ENCODE results near the gene LRRC2. TPM values are rescaled to one million over a fixed set of nuclear protein-coding genes. Genes with fewer than 3 reads are reported as not detected.
"Not testable (repeated sequence)": the region's sequence is repeated elsewhere in the genome, so short reads cannot be mapped to it uniquely, and the experiment has no call there.

Gene LRRC2
- total and polyA plus RNA-seq, 5 donors from 2014 or later: 1.2 to 3.8 (median 2.4) TPM

DNA sequence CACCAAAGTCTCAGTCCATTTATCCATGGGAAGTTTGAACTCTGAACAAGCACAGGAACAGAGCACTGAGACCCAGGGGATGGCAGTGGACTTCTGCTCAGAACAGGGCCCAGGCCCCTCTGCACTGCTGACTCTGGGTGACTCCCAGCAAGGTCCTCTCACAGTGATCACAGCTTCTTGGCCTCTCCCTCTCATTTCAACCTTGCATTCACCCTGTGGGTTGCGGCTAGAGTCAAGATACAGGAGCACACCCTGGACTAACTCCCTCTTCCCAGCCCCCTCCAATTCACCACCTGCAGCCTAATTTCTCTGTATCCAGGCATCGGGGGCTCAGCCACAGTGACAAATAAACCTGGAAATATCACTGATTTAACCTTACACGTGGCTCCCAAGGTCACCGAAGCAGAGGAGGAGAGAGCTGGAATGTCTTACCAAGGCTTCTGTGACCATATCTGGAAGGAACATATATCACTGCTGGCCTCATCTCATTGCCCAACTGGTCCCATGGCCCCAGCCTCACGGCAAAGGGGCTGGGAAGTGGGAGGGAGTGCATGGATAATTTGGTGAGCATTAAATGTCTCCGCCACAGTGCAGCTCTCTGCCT lies 67.1 kb downstream of the LRRC2 start:
- DNase-seq: no peak
- no peak overlapping the region for H3K27ac Mint-ChIP-seq

DNA sequence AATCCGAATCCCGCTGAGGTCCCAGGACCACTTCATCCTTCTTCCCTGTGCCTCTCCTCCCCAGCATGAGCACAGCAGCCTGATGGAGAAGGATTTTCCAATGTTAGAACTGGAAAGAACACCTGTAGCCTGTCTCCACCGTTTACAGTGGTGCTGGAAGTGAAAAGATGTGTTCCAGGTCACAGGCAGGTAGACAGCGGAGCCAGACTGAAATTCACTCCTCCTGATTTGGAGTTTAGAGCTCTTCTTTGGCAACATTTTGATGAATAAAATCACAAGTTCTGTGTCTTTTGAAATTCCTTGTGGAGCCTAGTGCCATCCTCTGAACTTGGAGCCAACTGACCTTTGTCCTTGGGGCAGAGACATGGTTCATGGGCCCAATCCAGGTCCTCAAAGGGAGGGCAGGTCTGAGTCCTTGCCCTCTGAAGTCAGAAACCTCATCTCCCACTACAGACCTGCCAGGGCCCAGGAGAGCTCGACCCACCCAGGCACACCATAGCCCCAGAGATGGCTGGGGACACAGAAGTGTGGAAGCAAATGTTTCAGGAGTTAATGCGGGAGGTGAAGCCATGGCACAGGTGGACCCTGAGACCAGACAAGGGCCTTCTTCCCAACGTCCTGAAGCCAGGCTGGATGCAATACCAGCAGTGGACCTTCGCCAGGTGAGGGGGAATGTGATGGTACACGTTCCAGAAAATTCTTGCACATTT lies 68.4 kb downstream of the LRRC2 start, which contains the start of gene RTP3:
RTP3 (plus strand) TSS at position 421 of the 710 bp plus-strand sequence; CDS start at position 508, 87 bp downstream.
- Mint-ChIP-seq H3K4me1 (peaks cover 0 to 12% (median 4%) of the 10 kb centered on the region in 4 donors), H3K36me3 (peaks cover 1% of the 10 kb centered on the region), H3K27me3 (peaks cover 4% of the 10 kb centered on the region), H3K9me3 (no peaks in the 10 kb centered on the region), H3K4me3 (no peak within 1 kb of the TSS), H3K27ac (no peak within 1 kb of the TSS)
- Histone ChIP-seq H3K27me3 (ENCODE audit: control insufficient read depth, insufficient read depth, low read length) (no peaks in the 10 kb centered on the region), H3K4me3 (ENCODE audit: low read depth, low read length) (no peak within 1 kb of the TSS), H3K4me1 (ENCODE audit: control insufficient read depth, insufficient read depth, low read length, poor library complexity, severe bottlenecking) (peaks cover 3% of the 10 kb centered on the region), H3K27ac (ENCODE audit: insufficient read depth, low read length, poor library complexity, severe bottlenecking) (no peak within 1 kb of the TSS), H3K36me3 (ENCODE audit: control insufficient read depth, insufficient read depth, low read length) (no peaks in the 10 kb centered on the region), H3K9me3 (ENCODE audit: control insufficient read depth in 2 of 2, low read length in 2 of 2) (no peaks in the 10 kb centered on the region)
- ATAC-seq (ENCODE audit: low read depth in 2 of 2): no peak
- no peak for DNase-seq

More for the DNA sequence above, 67.1 kb downstream of the LRRC2 start:
- H3K9me3 ChIP-seq (ENCODE audit: control insufficient read depth in 2 of 2, low read length in 2 of 2): no peaks in the 10 kb centered on the region
- peaks cover 3% of the 10 kb centered on the region for H3K4me1 ChIP-seq (ENCODE audit: control insufficient read depth, insufficient read depth, low read length, poor library complexity, severe bottlenecking)
- no peaks in the 10 kb centered on the region for H3K27me3 ChIP-seq (ENCODE audit: control insufficient read depth, insufficient read depth, low read length)
- no peak for ATAC-seq (ENCODE audit: low read depth in 2 of 2)
- H3K4me3 Mint-ChIP-seq: no peak overlapping the region
- H3K36me3 Mint-ChIP-seq: peaks cover 3% of the 10 kb centered on the region
- H3K4me1 Mint-ChIP-seq: peaks cover 0 to 12% (median 6%) of the 10 kb centered on the region in 4 donors
- H3K27me3 Mint-ChIP-seq: peaks cover 4% of the 10 kb centered on the region
- H3K9me3 Mint-ChIP-seq: no peaks in the 10 kb centered on the region
- H3K36me3 ChIP-seq (ENCODE audit: control insufficient read depth, insufficient read depth, low read length): no peaks in the 10 kb centered on the region
- H3K4me3 ChIP-seq (ENCODE audit: low read depth, low read length): no peak overlapping the region
- no peak overlapping the region for H3K27ac ChIP-seq (ENCODE audit: insufficient read depth, low read length, poor library complexity, severe bottlenecking)

DNA sequence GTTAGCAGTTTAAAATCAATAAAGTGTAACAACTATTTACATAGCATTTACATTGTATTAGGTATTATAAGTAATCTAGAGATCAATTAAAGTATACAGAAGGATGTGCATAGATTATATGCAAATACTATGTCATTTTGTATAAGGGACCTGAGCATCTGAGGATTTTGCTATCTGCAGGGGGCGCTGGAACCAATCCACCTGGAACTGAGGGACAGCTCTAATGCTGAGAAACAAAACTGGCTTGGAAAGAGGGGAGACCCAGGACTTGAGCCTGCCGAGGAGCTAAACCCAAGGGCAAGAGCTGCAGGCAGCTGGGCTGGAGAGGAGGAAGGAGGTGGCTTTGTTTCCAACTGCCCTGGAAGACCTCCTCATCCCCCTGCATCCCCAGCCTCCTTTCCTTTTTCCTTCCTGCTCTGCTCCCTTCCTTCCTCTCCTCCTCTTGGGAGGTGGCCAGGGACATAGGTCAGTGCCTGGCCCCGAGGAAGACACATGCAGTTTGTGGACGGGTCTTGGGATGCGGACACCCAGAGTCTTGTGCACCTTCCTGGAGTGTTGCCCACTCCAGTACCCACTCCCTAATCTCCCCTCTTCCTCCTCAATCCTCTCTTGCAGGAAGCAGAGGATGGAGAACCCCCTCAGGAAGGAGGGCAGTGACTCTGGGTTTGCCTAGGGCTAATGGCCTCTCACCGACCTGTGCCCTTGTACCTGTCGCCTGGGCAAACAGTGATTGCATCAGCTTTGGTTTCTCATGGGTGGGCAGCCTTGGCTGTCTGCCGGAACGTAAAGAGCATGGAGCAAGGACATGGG lies 69.2 kb downstream of the LRRC2 start:
- DNase-seq (peak in 2 of 3 donors; percentile 26 to 57), ATAC-seq (ENCODE audit: low read depth in 2 of 2) (no peak)
- H3K27me3 Mint-ChIP-seq: peaks cover 4% of the 10 kb centered on the region
- H3K36me3 ChIP-seq (ENCODE audit: control insufficient read depth, insufficient read depth, low read length): no peaks in the 10 kb centered on the region
- H3K27ac Mint-ChIP-seq: no peak overlapping the region
- H3K27ac ChIP-seq (ENCODE audit: insufficient read depth, low read length, poor library complexity, severe bottlenecking): no peak overlapping the region
- H3K36me3 Mint-ChIP-seq: no peaks in the 10 kb centered on the region
- no peak overlapping the region for H3K4me3 Mint-ChIP-seq
- no peaks in the 10 kb centered on the region for H3K27me3 ChIP-seq (ENCODE audit: control insufficient read depth, insufficient read depth, low read length)
- H3K9me3 Mint-ChIP-seq: no peaks in the 10 kb centered on the region
- H3K4me1 ChIP-seq (ENCODE audit: control insufficient read depth, insufficient read depth, low read length, poor library complexity, severe bottlenecking): peaks cover 3% of the 10 kb centered on the region
- H3K4me1 Mint-ChIP-seq: peaks cover 0 to 12% (median 4%) of the 10 kb centered on the region in 4 donors
- no peaks in the 10 kb centered on the region for H3K9me3 ChIP-seq (ENCODE audit: control insufficient read depth in 2 of 2, low read length in 2 of 2)
- no peak overlapping the region for H3K4me3 ChIP-seq (ENCODE audit: low read depth, low read length)

DNA sequence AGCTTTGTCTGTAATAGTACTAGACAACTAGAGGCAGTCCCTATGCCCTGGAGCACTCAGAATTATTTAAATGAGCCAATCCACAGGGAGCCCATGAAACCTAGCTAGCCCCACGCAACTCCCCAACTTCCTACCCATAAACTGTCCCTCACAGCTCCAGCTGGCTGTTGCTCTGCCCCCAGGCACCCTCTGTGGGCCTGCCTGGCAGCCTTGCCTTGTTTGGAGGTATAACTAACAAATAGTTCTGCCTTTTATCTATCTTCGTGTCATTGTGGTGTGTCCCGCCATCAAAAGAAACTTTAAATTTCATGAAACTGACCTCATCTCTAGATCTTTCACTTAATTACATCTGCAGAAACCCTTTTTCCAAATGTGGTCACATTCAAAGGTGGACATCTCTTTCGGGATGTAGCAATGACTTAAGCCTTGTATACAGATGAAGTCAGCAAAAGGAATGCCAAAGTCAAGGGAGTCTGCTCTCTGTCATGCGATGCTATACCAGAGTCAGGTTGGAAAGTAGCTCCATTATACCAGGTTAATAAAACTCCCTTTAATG lies 70.1 kb downstream of the LRRC2 start:
- Mint-ChIP-seq H3K27ac (no peak overlapping the region), H3K4me1 (peaks cover 0 to 12% (median 4%) of the 10 kb centered on the region in 4 donors), H3K27me3 (peaks cover 4% of the 10 kb centered on the region), H3K36me3 (no peaks in the 10 kb centered on the region), H3K4me3 (no peak overlapping the region), H3K9me3 (no peaks in the 10 kb centered on the region)
- Histone ChIP-seq H3K4me1 (ENCODE audit: control insufficient read depth, insufficient read depth, low read length, poor library complexity, severe bottlenecking) (peaks cover 3% of the 10 kb centered on the region), H3K36me3 (ENCODE audit: control insufficient read depth, insufficient read depth, low read length) (no peaks in the 10 kb centered on the region), H3K27me3 (ENCODE audit: control insufficient read depth, insufficient read depth, low read length) (no peaks in the 10 kb centered on the region), H3K9me3 (ENCODE audit: control insufficient read depth in 2 of 2, low read length in 2 of 2) (no peaks in the 10 kb centered on the region), H3K4me3 (ENCODE audit: low read depth, low read length) (no peak overlapping the region), H3K27ac (ENCODE audit: insufficient read depth, low read length, poor library complexity, severe bottlenecking) (no peak overlapping the region)
- DNase-seq (no peak), ATAC-seq (ENCODE audit: low read depth in 2 of 2) (no peak)

DNA sequence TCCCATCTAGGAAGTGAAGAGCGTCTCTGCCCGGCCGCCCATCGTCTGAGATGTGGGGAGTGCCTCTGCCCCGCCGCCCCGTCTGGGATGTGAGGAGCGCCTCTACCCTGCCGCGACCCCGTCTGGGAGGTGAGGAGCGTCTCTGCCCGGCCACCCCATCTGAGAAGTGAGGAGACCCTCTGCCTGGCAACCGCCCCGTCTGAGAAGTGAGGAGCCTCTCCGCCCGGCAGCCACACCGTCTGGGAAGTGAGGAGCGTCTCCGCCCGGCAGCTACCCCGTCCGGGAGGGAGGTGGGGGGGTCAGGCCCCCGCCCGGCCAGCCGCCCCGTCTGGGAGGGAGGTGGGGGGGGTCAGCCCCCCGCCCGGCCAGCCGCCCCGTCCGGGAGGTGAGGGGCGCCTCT lies 71.6 kb downstream of the LRRC2 start:
- not testable (repeated sequence) for H3K4me3 Mint-ChIP-seq; ATAC-seq (ENCODE audit: low read depth in 2 of 2); H3K9me3 ChIP-seq (ENCODE audit: control insufficient read depth in 2 of 2, low read length in 2 of 2); H3K27ac ChIP-seq (ENCODE audit: insufficient read depth, low read length, poor library complexity, severe bottlenecking); H3K27me3 ChIP-seq (ENCODE audit: control insufficient read depth, insufficient read depth, low read length); H3K9me3 Mint-ChIP-seq; H3K36me3 ChIP-seq (ENCODE audit: control insufficient read depth, insufficient read depth, low read length); DNase-seq; H3K4me3 ChIP-seq (ENCODE audit: low read depth, low read length); H3K27me3 Mint-ChIP-seq; H3K4me1 ChIP-seq (ENCODE audit: control insufficient read depth, insufficient read depth, low read length, poor library complexity, severe bottlenecking); H3K27ac Mint-ChIP-seq; H3K36me3 Mint-ChIP-seq
- peaks cover 0 to 12% (median 6%) of the 10 kb centered on the region in 4 donors for H3K4me1 Mint-ChIP-seq

DNA sequence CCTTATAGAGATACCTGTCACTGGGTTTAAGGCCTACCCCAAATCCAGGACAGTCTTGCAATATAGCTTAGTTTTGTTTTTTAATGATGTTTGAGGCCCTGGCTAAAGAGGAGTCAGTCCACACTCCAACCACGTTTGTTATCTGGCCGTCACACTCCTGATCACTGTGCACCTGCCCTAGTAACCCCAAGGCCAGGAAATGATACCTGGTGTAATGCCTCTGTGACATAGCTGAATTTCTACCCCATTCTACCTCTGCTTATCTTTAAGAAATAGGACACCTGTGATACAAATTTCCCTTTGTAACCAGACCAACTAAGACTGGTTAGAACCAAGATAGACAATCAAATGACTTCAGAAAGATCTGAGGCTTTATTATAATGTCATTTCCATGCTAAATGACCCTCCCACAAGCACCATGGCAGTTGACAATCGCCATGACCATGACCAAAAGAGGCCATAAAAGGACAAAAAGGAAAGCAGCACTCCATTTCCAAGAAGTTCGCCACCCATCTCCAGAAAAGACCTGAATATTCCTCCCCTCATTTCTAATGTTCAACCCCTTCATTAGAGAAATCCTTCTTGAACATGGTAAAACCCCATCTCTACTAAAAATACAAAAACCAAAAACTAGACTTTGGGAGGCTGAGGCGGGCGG lies 73.1 kb downstream of the LRRC2 start:
- Histone ChIP-seq H3K27me3 (ENCODE audit: control insufficient read depth, insufficient read depth, low read length) (no peaks in the 10 kb centered on the region), H3K36me3 (ENCODE audit: control insufficient read depth, insufficient read depth, low read length) (no peaks in the 10 kb centered on the region), H3K4me1 (ENCODE audit: control insufficient read depth, insufficient read depth, low read length, poor library complexity, severe bottlenecking) (peaks cover 13% of the 10 kb centered on the region), H3K4me3 (ENCODE audit: low read depth, low read length) (no peak overlapping the region), H3K9me3 (ENCODE audit: control insufficient read depth in 2 of 2, low read length in 2 of 2) (no peaks in the 10 kb centered on the region), H3K27ac (ENCODE audit: insufficient read depth, low read length, poor library complexity, severe bottlenecking) (no peak overlapping the region)
- Mint-ChIP-seq H3K27ac (peak overlapping the region in 2 of 3 donors; percentile 20 to 60), H3K9me3 (no peaks in the 10 kb centered on the region), H3K4me1 (peaks cover 6 to 21% (median 14%) of the 10 kb centered on the region in 4 donors), H3K4me3 (no peak overlapping the region), H3K36me3 (no peaks in the 10 kb centered on the region), H3K27me3 (no peaks in the 10 kb centered on the region)
- no peak for DNase-seq
- ATAC-seq (ENCODE audit: low read depth in 2 of 2): no peak

Measured in CD4-positive, CD25-positive, alpha-beta regulatory T cell (primary cell).